Nephron (organoid): Measurements from ENCODE around the gene PTMS.

Source experiments
- H3K27ac Mint-ChIP-seq, 3 experiments: 2 replicates each; pipeline ENCODE4 v1.8.0; 2020; ENCODE audit warnings: mixed read lengths in 3 of 3, mild to moderate bottlenecking in 2 of 3, moderate library complexity in 1 of 3
- H3K27me3 Mint-ChIP-seq: 2 replicates; pipeline ENCODE4 v1.8.0; 2021; ENCODE audit warnings: low read depth, mild to moderate bottlenecking, moderate library complexity, mixed read lengths
- H3K36me3 Mint-ChIP-seq: 2 replicates; pipeline ENCODE4 v1.8.0; 2020; ENCODE audit warnings: low read depth, mixed read lengths
- H3K4me1 Mint-ChIP-seq: 2 replicates; pipeline ENCODE4 v1.8.0; 2020; ENCODE audit warnings: mixed read lengths
- H3K4me3 Mint-ChIP-seq, 3 experiments: 2 replicates each; pipeline ENCODE4 v1.8.0; 2020; ENCODE audit warnings: mild to moderate bottlenecking in 3 of 3, mixed read lengths in 3 of 3, moderate library complexity in 2 of 3
- H3K9me3 Mint-ChIP-seq: 2 replicates; pipeline ENCODE4 v1.8.0; 2020; ENCODE audit warnings: mixed read lengths
- TF ChIP-seq, protein P1 (sequence below), 3 experiments: fragments of 200-600 bp; sonication (generic); IDR thresholded peaks; one replicate each; pipeline ENCODE4 v1.5.0; 2021; ENCODE audit warnings: antibody characterized with exemption in 3 of 3; ENCODE audit not compliant: unreplicated experiment in 3 of 3

Gene PTMS

DNA sequence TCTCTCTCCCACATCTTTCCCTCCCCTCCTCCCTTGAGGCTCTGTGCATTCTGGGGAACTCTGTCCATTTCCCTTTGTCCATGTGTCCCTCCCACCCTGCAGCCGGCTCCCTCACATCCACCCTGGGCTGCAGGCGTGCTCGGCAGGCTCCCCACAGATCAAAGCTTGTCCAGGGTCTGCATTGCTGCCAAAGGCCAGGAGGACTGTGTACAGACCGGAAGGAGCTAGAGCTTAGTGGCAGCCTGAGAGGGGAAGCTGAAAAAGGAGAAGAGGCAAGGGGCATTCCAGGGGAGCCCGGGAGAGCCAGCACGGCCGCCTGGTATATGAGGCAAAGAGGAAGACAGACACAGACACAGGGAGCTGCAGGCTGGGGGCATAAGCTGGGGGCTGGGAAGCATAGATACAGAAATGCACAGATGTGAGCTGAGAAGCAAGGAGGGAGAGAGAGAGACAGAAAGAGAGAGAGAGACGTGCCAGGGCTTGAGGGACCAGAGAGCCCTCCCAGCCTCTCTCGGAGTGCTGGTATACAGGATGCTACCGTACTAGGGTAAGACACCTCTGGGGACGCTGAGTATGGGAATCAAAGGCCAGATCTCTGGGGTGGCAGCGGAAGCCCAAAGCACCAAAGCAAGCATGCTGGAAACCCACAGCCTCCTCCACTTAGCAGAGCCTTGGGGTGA lies 26.5 kb downstream of the PTMS start:
- H3K4me3 Mint-ChIP-seq = peak overlapping the region; percentile 60 to 69 (median 65)
- H3K36me3 Mint-ChIP-seq = no peaks in the 10 kb centered on the region
- TF ChIP-seq, protein P1, sequence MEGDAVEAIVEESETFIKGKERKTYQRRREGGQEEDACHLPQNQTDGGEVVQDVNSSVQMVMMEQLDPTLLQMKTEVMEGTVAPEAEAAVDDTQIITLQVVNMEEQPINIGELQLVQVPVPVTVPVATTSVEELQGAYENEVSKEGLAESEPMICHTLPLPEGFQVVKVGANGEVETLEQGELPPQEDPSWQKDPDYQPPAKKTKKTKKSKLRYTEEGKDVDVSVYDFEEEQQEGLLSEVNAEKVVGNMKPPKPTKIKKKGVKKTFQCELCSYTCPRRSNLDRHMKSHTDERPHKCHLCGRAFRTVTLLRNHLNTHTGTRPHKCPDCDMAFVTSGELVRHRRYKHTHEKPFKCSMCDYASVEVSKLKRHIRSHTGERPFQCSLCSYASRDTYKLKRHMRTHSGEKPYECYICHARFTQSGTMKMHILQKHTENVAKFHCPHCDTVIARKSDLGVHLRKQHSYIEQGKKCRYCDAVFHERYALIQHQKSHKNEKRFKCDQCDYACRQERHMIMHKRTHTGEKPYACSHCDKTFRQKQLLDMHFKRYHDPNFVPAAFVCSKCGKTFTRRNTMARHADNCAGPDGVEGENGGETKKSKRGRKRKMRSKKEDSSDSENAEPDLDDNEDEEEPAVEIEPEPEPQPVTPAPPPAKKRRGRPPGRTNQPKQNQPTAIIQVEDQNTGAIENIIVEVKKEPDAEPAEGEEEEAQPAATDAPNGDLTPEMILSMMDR (IDR thresholded peaks at IDR 0.05; ENCODE audit: unreplicated experiment in 3 of 3) = no peak
- no peaks in the 10 kb centered on the region for H3K9me3 Mint-ChIP-seq
- H3K27ac Mint-ChIP-seq = peak overlapping the region; percentile 96 to 98 (median 97)
- no peaks in the 10 kb centered on the region for H3K27me3 Mint-ChIP-seq
- H3K4me1 Mint-ChIP-seq = peaks cover 30% of the 10 kb centered on the region

DNA sequence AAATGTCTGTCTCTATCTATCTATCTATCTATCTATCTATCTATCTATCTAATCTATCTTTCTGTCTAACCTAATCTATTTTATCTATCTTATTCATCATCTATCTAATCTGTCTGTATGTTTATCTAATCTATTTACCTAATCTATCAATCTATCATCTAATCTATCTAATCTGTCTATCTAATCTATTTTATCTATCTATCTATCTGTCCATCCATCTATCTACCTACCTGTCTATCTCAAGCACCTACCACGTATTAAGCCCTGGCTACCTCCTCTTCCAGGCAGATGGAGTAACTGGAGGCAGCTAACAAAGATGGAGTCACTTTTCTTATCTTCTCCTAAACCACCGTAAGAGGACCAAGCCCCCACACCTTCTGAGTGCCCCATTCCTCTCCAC lies 28.9 kb downstream of the PTMS start:
- H3K36me3 Mint-ChIP-seq = no peaks in the 10 kb centered on the region
- H3K27me3 Mint-ChIP-seq = no peaks in the 10 kb centered on the region
- no peaks in the 10 kb centered on the region for H3K9me3 Mint-ChIP-seq
- H3K27ac Mint-ChIP-seq = peak overlapping the region; percentile 1 to 46 (median 34)
- peaks cover 31% of the 10 kb centered on the region for H3K4me1 Mint-ChIP-seq
- TF ChIP-seq, protein P1 (IDR thresholded peaks at IDR 0.05; ENCODE audit: unreplicated experiment in 3 of 3) = no peak
- H3K4me3 Mint-ChIP-seq = no peak overlapping the region

DNA sequence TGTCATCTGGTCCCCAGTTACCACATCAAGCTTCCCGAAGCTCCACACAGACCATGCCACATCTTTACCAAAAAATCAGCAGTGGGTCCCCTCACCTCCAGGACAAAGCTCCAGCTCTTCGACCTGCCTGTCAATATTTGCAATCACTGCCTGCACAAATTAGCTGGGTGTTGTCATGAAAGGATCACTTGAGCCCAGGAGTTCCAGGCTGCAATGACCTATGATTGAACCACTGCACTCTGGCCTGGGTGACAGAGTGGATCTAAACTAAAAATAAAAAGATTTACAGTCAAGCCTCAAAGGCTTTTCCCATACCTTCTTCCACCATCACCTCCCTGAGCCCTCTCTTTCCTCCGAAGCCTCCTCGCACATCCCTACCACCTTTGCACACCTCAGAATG lies 30.4 kb downstream of the PTMS start:
- Mint-ChIP-seq H3K4me3 (no peak overlapping the region), H3K36me3 (no peaks in the 10 kb centered on the region), H3K9me3 (no peaks in the 10 kb centered on the region), H3K27ac (peak overlapping the region in 1 of 3 experiments; percentile 5), H3K27me3 (no peaks in the 10 kb centered on the region), H3K4me1 (peaks cover 31% of the 10 kb centered on the region)
- TF ChIP-seq, protein P1 (IDR thresholded peaks at IDR 0.05; ENCODE audit: unreplicated experiment in 3 of 3) = no peak

DNA sequence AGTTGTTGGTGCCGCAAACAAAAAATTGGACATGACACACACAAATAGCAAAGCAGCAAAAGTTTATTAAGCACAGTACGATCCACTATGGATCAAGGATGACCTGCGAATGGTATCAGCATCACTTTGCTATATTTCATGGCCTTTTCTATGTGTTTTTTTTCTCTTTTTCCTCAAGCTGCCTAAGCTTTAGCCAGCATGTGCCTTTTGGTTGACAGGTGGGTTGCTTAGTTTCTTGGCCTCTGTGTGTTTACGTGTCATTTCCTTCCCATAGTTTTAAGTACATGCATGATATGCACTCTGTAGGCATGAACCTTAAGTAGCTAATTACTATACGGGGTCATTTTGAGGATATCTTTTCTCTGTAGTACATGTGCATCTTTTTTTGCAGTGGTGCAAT lies 33.0 kb downstream of the PTMS start:
- H3K36me3 Mint-ChIP-seq = peaks cover 2% of the 10 kb centered on the region

DNA sequence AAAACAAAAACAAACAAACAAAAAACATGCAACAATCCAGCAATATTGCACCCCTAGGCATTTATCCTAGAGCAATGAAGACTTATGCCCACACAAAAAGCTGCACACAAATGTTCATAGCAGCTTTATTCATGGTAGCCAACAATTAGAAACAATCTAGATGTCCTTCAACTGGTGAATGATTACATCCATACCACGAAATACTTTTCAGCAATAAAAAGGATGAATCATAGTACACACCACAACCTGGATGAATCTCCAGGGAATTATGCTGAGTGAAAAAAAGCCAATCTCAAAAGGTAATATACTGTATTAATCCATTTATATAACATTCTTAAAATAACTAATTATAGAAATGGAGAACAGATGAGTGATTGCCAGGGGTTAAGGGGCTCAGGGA lies 41.0 kb downstream of the PTMS start:
- TF ChIP-seq, protein P1 (IDR thresholded peaks at IDR 0.05; ENCODE audit: unreplicated experiment in 3 of 3) = no peak
- peaks cover 4% of the 10 kb centered on the region for H3K27me3 Mint-ChIP-seq
- no peaks in the 10 kb centered on the region for H3K4me1 Mint-ChIP-seq
- no peak overlapping the region for H3K27ac Mint-ChIP-seq
- peaks cover 8% of the 10 kb centered on the region for H3K36me3 Mint-ChIP-seq
- peaks cover 2% of the 10 kb centered on the region for H3K9me3 Mint-ChIP-seq
- no peak overlapping the region for H3K4me3 Mint-ChIP-seq

More for the DNA sequence above, 33.0 kb downstream of the PTMS start:
- Mint-ChIP-seq H3K9me3 (peaks cover 2% of the 10 kb centered on the region), H3K4me1 (peaks cover 14% of the 10 kb centered on the region), H3K4me3 (no peak overlapping the region), H3K27me3 (no peaks in the 10 kb centered on the region), H3K27ac (peak overlapping the region in 1 of 3 experiments; percentile 74)
- TF ChIP-seq, protein P1 (IDR thresholded peaks at IDR 0.05; ENCODE audit: unreplicated experiment in 3 of 3) = no peak

DNA sequence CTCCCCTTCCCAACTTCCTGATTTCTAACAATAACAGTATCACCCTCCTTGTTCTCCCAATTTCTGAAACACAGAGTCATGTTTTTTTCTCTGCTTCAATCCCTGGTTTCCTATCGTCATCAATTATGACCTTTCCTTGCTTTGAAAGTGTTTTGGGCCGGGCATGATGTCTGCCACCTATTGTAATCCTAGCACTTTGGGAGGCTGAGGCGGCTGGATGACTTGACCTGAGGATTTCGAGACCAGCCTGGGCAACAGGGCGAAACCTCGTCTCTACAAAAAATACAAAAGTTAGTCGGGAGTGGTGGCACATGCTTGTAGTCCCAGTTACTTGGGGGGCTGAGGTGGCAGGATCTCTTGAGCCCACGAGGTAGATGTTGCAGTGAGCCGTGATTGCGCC lies 42.9 kb downstream of the PTMS start:
- Mint-ChIP-seq H3K9me3 (peaks cover 2% of the 10 kb centered on the region), H3K4me3 (no peak overlapping the region), H3K4me1 (no peaks in the 10 kb centered on the region), H3K36me3 (peaks cover 7% of the 10 kb centered on the region), H3K27ac (no peak overlapping the region), H3K27me3 (peaks cover 4% of the 10 kb centered on the region)
- TF ChIP-seq, protein P1 (IDR thresholded peaks at IDR 0.05; ENCODE audit: unreplicated experiment in 3 of 3) = no peak
